Activated naive CD8-positive, alpha-beta T cell treated with anti-CD3 and anti-CD28 coated beads, Interleukin-2, amount 50 U/mL, for 16 hours (primary cell): ENCODE measurements around the gene SETBP1.

Experiments
- DNase-seq: peaks from one replicate; pipeline ENCODE4 v3.0.0-alpha.2; 2020; ENCODE audit warnings: low read depth, low spot score

Gene SETBP1

DNA sequence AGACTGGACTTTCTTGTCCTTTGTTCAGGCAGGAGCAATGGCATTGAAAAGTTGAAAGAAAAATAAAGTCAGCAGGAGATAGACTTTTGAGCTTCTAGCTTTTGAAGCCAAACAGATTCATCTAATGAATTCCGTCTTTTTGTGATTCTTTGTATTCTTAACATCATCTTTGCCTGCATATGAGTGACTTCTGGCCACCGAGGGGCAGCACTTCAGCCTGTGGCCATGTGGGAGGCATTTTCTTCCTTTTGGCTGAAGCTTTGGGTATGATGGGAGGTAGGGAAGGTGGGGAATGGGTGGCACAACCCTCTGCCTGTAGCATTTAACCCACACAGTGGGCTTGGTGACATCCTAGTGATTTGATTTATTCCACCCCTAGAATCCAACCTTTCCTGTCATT is 220.6 kb downstream of the SETBP1 start:
- no peak for DNase-seq

GRCh38 chr18:44903327-44903726 is 222.6 kb downstream of the SETBP1 start:
- no peak for DNase-seq

- DNase-seq = no peak
Observed at GRCh38 chr18:44904768-44905167, 224.1 kb downstream of the SETBP1 start.

DNA sequence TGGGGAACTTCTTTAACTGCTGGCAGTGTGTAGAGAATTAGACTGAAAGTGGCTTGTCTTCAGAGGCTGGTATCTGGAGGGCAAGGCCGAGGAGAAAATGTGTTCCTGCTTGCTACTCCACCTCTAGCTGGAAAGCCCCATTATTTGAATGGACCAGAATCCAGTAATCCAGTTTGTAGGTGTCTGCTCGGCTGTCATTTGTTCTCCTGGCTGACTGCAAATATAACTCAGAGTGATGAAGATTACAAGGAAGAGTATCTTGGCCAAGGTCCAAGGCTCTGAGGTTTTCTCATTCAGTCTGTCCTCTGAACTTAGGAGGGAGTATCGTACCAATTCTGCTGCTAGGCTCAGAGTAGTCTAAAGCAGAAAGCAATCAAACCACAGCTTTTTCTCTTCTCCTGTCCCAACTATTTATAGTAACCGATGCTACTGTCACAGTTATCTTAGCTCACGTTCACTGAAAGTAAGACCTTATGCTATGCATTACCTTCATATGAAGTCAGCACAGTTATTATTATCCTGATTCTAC is 228.6 kb downstream of the SETBP1 start:
- no peak for DNase-seq

GRCh38 chr18:44911260-44911659 is 230.6 kb downstream of the SETBP1 start:
- no peak for DNase-seq

DNA sequence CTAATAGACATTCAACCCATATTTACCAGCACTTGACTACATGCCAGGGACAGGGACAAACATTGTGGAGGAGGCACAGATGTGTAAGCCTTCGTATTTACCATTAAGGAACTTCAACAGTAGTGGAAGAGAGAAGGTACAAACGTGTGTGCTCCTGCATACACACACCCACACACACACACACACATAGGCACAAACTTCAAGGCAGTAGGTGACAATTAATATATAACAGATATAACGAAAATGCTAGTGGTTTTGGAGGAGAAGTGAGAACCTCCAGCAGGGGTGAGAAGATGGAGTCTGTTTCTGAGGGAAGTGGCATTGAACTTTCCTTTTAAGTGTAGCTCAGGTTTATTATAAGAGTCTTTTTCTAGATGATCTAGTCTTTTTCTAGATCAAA is 231.1 kb downstream of the SETBP1 start:
- no peak for DNase-seq

GRCh38 chr18:44912740-44913478 is 232.2 kb downstream of the SETBP1 start:
- no peak for DNase-seq

GRCh38 chr18:44914028-44914427 is 233.3 kb downstream of the SETBP1 start:
- no peak for DNase-seq

- no peak for DNase-seq
Observed at GRCh38 chr18:44915213-44915612, 234.5 kb downstream of the SETBP1 start.

- DNase-seq = no peak
Observed at GRCh38 chr18:44915661-44916060, 235.0 kb downstream of the SETBP1 start.

- DNase-seq = no peak
Observed at GRCh38 chr18:44916429-44917207, 235.9 kb downstream of the SETBP1 start.

DNA sequence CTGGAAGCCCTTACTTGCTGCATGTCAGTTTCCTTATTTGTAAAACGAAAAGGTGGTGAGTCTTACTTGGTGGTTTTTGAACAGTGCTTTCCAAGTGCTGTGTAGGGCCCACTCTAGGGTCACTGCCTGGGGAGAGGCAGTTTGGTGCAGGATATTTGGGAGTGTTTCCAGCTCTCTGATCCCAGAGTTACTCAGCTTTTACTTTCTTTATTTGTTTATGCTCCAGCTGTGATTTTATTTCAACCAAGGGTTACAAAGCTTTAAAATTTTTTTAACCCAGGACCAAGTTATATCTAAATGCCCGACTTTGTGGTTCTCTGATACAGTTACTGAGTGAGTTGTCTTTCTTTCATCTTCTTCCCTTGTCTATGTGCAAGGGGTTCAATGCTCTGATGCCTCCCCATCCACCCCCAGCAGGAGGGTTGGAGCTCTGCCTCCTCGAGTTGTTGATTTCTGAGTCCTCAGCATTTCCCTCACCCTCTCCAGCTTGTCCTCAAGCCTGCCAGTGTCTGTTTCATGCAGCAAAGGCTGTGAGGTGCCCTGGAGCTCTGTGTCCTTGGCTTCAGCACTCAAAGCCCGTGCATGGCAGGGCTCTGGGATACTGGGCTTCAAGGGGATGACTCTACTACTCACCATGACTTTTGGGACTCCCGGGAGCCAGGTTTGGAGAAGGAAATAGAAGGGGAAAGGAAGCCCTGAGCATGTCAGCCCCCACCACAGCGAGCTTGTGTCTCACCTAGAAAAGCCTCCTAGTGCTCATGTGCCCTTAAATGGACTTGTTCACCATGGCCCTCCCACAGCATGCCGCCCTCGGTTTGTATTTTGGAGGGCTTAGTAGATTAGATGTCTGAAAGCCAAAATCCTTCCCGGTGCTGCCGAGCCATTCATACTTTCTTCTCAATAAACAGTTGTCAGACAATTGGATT is 236.8 kb downstream of the SETBP1 start:
- DNase-seq = no peak

DNA sequence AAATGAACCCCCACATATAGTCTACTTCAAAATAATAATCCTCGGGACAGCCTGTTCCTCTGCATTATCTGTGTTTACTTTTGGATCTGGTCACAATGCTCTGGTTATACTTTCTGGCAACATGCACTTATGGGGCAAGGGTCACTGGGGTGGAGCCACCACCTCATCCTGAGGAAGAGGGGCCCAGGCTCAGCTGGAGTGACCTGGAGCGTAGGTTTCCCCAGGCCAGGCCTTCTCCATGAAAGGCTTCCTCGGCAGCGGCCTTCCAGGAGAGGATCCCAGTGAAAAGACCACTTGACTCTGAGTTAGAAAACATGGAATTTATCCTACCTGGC is 237.4 kb downstream of the SETBP1 start:
- no peak for DNase-seq

GRCh38 chr18:44920441-44920840 is 239.8 kb downstream of the SETBP1 start:
- no peak for DNase-seq

- DNase-seq = no peak
Observed at GRCh38 chr18:44921974-44922373, 241.3 kb downstream of the SETBP1 start.

DNA sequence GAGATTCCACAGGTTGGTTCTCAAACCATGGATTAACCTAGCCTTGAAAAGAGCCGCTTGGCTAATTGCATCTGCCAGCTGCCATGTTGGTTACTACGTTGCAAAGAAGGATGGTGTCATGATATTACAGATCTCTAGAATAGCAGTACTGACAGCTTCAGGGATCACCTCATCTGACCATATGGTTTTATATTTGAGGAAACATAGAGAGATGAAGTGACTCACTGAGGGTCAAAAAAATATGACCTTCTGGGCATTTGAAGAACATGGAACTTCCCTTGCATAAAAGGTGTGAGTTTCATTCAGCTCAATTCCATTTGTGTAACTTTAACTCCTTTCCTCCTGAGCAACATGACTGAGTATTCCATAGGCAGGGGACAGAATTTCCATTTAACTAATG is 242.3 kb downstream of the SETBP1 start:
- DNase-seq = no peak

DNA sequence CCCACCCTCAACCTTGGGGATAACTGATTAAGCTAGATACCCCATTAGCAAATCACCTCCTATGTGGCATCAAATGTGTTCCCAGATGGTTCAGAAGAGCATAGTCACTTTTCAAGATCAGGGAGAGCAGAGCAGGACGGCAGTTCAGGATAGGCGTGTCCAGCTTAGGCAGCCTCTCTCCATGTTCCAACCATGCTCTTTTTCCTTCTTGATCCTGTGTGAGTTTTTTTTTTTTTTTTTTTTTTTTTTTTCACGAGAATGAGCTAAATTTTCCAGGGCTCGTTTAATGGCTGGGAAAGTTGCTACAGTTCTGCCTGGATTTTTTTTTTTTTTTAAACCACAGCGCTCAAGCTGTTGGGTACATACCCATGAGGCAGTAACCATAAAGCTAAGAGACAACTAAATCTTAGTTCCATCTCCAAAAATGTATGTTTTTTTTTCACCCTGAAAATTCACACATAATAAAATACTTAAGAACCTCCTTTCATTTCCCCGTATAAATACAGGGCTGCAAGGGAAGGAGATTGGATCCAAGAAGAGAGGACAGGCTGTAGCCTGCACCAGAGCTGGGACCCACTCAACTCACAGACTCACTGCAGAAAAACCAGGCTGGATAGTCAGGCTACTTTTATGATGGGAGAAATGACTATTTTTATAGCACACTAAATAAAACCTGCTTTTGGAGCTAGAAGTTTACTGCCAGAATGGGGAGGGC is 244.3 kb downstream of the SETBP1 start:
- DNase-seq = no peak

DNA sequence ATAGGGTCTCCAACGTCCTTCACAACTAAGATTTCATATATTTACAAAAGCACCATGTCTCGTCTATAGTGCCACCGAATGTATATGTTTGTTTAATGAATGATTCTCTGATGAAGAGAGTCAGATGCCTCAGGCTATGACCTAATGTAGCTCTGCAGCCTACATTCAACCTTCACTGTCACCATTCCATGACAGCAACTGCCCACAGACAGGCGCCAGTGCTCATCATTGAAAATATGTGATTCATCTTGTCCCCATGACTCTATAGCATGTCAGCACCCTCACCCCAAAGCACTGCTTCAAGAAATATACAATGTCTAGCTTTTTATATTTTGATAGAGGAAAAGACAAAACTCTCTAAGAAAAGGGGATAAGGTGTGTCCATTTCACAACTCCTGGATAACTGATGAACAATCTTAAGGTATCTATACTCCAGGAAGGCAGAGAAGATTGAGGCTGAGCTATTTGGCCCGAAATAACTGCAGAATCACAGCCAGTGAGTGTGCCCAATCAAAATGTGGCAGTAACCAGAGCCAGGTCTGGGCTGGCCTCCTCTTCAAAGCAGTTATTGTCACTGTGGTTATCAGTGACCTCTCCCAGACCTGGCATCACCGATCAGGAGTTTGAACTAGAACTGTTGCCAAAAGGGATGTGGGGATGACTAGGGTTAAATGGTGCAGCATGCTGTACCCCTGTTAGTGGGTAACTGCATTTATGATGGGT is 246.6 kb downstream of the SETBP1 start:
- no peak for DNase-seq

GRCh38 chr18:44934901-44935300 is 254.2 kb downstream of the SETBP1 start:
- no peak for DNase-seq

GRCh38 chr18:44935455-44935854 is 254.8 kb downstream of the SETBP1 start:
- DNase-seq = no peak

GRCh38 chr18:44936485-44936884 is 255.8 kb downstream of the SETBP1 start:
- no peak for DNase-seq
